Activated CD8-positive, alpha-beta T cell treated with anti-CD3 and anti-CD28 coated beads, Interleukin-2, amount 10 ng/mL, durations not matched to agents 7 days and 5 days (primary cell): Measurements from ENCODE around the gene PHAX. TPM values are rescaled to one million over a fixed set of nuclear protein-coding genes. Genes with fewer than 3 reads are reported as not detected.
"Not testable (repeated sequence)": the region's sequence is repeated elsewhere in the genome, so short reads cannot be mapped to it uniquely, and the experiment has no call there.

ENCODE experiments used
- ATAC-seq: fragments of 150-1000 bp; cut with Tn5 transposase; one replicate; pipeline ENCODE4 v1.10.0; 2021; ENCODE audit warnings: moderate library complexity
- CTCF ChIA-PET: fragments of 350-600 bp; sonication (Branson Sonifier 250); formaldehyde crosslinking; loops from one replicate; lab custom pipeline; 2021; ENCODE audit warnings: antibody characterized with exemption; lab: Charles Lee
- POLR2A ChIA-PET: fragments of 350-600 bp; sonication (Branson Sonifier 250); formaldehyde crosslinking; loops from one replicate; lab custom pipeline; 2021; ENCODE audit warnings: antibody characterized with exemption; lab: Charles Lee
- DNase-seq: peaks from one replicate; pipeline ENCODE4 v3.0.0-alpha.2; 2020
- H3K27ac Mint-ChIP-seq: one replicate; pipeline ENCODE4 v1.8.0; 2021; ENCODE audit warnings: mild to moderate bottlenecking, mixed read lengths
- H3K27me3 Mint-ChIP-seq: one replicate; pipeline ENCODE4 v1.8.0; 2021; ENCODE audit warnings: low read depth, mixed read lengths
- H3K36me3 Mint-ChIP-seq: one replicate; pipeline ENCODE4 v1.8.0; 2021; ENCODE audit warnings: low read depth, mixed read lengths
- H3K4me1 Mint-ChIP-seq: one replicate; pipeline ENCODE4 v1.8.0; 2021; ENCODE audit warnings: low read depth, mixed read lengths
- H3K4me3 Mint-ChIP-seq: one replicate; pipeline ENCODE4 v1.8.0; 2021; ENCODE audit warnings: mild to moderate bottlenecking, mixed read lengths
- H3K9me3 Mint-ChIP-seq: one replicate; pipeline ENCODE4 v1.8.0; 2022; ENCODE audit warnings: mixed read lengths; ENCODE audit not compliant: insufficient read depth
- total RNA-seq, 2 experiments: library from RNA; stranded (reverse); gene quantifications; one replicate each; pipeline ENCODE4 v1.2.3, GENCODE V29; 2021

Gene PHAX
- total RNA-seq, 2 experiments from 2014 or later: 33.7 to 35.0 TPM

DNA sequence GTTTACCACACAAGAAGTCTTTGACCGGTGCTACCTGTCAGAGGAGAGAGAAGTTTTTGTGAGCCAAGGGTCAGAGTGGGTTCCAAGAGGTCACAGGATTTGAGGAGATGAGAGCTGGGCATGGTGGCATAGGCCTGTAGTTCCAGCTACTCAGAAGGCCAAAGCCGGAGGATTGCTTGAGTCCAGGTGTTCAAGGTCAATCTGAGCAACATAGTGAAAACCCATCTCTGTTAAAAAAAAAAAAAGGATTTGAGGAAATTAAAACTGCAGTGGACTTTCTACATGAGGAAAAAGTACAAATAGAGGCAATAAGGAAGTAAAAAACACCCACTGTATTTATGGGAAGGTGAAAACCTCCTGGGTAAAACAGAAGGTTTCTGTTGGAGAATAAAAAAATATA, 63.8 kb downstream of the PHAX start:
- H3K27me3 Mint-ChIP-seq: peaks cover 7% of the 10 kb centered on the region
- H3K36me3 Mint-ChIP-seq: no peaks in the 10 kb centered on the region
- H3K27ac Mint-ChIP-seq: no peak overlapping the region
- ChIA-PET POLR2A (interaction anchor here (1.5 kb wide), 1 partner anchor 113 kb away, joined by 3 read pairs; no protein-coding TSS in a partner anchor), CTCF (no interaction called here)
- no peaks in the 10 kb centered on the region for H3K9me3 Mint-ChIP-seq
- ATAC-seq (no peak), DNase-seq (no peak)
- H3K4me3 Mint-ChIP-seq: no peak overlapping the region
- peaks cover 6% of the 10 kb centered on the region for H3K4me1 Mint-ChIP-seq

DNA sequence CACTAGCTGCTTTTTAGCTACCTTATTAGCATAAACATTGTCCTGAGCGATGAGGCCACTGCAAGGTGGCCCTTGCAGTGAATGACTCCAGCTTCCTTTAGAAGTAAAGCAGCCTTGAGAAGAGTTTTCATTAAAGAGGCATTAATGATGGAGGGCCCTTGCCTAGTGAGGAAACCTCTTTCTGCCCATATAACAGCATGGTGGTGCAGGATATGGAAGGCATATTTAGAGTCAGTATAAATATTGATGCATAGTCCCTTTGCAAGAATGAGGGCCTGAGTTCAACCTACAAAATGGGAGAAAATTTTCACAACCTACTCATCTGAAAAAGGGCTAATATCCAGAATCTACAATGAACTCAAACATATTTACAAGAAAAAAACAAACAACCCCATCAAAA, 69.4 kb downstream of the PHAX start:
- CTCF ChIA-PET: interaction anchor here (1.0 kb wide), 1 partner anchor 131 kb away, joined by 3 read pairs; no protein-coding TSS in a partner anchor
- H3K36me3 Mint-ChIP-seq, H3K4me3 Mint-ChIP-seq, DNase-seq, ATAC-seq, H3K9me3 Mint-ChIP-seq, H3K27ac Mint-ChIP-seq, H3K27me3 Mint-ChIP-seq, POLR2A ChIA-PET, H3K4me1 Mint-ChIP-seq: not testable (repeated sequence)

GRCh38 chr5:126671681-126672080, 70.9 kb downstream of the PHAX start:
- H3K4me3 Mint-ChIP-seq, H3K4me1 Mint-ChIP-seq, DNase-seq, CTCF ChIA-PET, H3K27ac Mint-ChIP-seq, H3K27me3 Mint-ChIP-seq, H3K36me3 Mint-ChIP-seq, ATAC-seq, POLR2A ChIA-PET, H3K9me3 Mint-ChIP-seq: not testable (repeated sequence)

- DNase-seq (no peak), ATAC-seq (no peak)
- no peak overlapping the region for H3K27ac Mint-ChIP-seq
- H3K4me3 Mint-ChIP-seq: no peak overlapping the region
- peaks cover 6% of the 10 kb centered on the region for H3K9me3 Mint-ChIP-seq
- no peaks in the 10 kb centered on the region for H3K36me3 Mint-ChIP-seq
- ChIA-PET CTCF (interaction anchor here (1.6 to 9.4 kb wide), 3 partner anchors 12 to 128 kb away, joined by 4 to 250 read pairs (median 6); partner anchors contain the start of gene LMNB1), POLR2A (interaction anchor here (8.7 kb wide), 1 partner anchor 105 kb away, joined by 132 read pairs; the partner anchor contains the start of gene LMNB1)
- no peaks in the 10 kb centered on the region for H3K27me3 Mint-ChIP-seq
- H3K4me1 Mint-ChIP-seq: peaks cover 5% of the 10 kb centered on the region
Observed at GRCh38 chr5:126673477-126673876, 72.7 kb downstream of the PHAX start.

- CTCF ChIA-PET: interaction anchor here (1.6 to 9.4 kb wide), 4 partner anchors 11 to 135 kb away, joined by 4 to 250 read pairs (median 6); partner anchors contain the start of gene LMNB1
Observed at GRCh38 chr5:126674145-126674544, 73.4 kb downstream of the PHAX start.

GRCh38 chr5:126675338-126675737, 74.6 kb downstream of the PHAX start:
- no peak for ATAC-seq
- no peaks in the 10 kb centered on the region for H3K36me3 Mint-ChIP-seq
- CTCF ChIA-PET: interaction anchor here (0.6 to 9.4 kb wide), 19 partner anchors 9 to 352 kb away, joined by 3 to 250 read pairs (median 5); partner anchors contain the start of gene LMNB1
- peaks cover 20% of the 10 kb centered on the region for H3K4me1 Mint-ChIP-seq
- no peaks in the 10 kb centered on the region for H3K27me3 Mint-ChIP-seq
- peaks cover 6% of the 10 kb centered on the region for H3K9me3 Mint-ChIP-seq
- DNase-seq: no peak
- POLR2A ChIA-PET: interaction anchor here (8.7 kb wide), 1 partner anchor 103 kb away, joined by 132 read pairs; the partner anchor contains the start of gene LMNB1
- H3K27ac Mint-ChIP-seq: no peak overlapping the region
- no peak overlapping the region for H3K4me3 Mint-ChIP-seq

More at GRCh38 chr5:126674145-126674544, 73.4 kb downstream of the PHAX start:
- Mint-ChIP-seq H3K9me3 (peaks cover 6% of the 10 kb centered on the region), H3K27ac (no peak overlapping the region), H3K4me1 (peaks cover 9% of the 10 kb centered on the region), H3K27me3 (no peaks in the 10 kb centered on the region), H3K36me3 (no peaks in the 10 kb centered on the region), H3K4me3 (no peak overlapping the region)
- DNase-seq (no peak), ATAC-seq (no peak)
- POLR2A ChIA-PET: interaction anchor here (8.7 kb wide), 1 partner anchor 105 kb away, joined by 132 read pairs; the partner anchor contains the start of gene LMNB1

DNA sequence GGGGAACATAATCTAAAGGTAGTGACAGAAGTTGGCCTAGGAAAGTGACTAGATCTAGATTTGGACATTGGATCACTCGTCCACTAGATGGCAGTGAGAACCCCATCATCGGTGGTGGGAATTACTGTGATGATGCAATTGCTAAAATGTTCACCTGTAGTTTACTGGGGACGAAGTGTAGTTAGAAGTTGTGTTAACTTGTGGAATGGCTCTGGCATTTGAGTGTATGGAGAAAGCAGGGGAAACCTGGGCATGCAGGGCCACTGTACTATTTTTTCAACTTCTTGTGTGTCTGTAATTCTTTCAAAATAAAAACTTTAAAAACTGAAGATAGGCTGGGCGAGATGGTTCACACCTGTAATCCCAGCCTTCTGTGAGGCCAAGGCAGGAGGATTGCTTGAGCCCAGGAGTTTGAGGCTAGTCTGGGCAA, 75.5 kb downstream of the PHAX start:
- ATAC-seq (peak; percentile 77), DNase-seq (peak; percentile 81)
- Mint-ChIP-seq H3K9me3 (peaks cover 5% of the 10 kb centered on the region), H3K27ac (peak overlapping the region; percentile 47), H3K36me3 (no peaks in the 10 kb centered on the region), H3K27me3 (no peaks in the 10 kb centered on the region), H3K4me1 (peaks cover 23% of the 10 kb centered on the region), H3K4me3 (no peak overlapping the region)
- ChIA-PET CTCF (interaction anchor here (0.6 to 9.4 kb wide), 27 partner anchors 10 to 351 kb away, joined by 3 to 250 read pairs (median 4); partner anchors contain the start of gene LMNB1), POLR2A (interaction anchor here (8.7 kb wide), 1 partner anchor 103 kb away, joined by 132 read pairs; the partner anchor contains the start of gene LMNB1)

Other genes starting within 250 kb of the PHAX start
- 1 to 10 TPM; 3.3 to 6.5 TPM for gene GRAMD2B, start 177.5 kb upstream of the PHAX start, total RNA-seq
- 1 to 10 TPM in 1 of 2 experiments, under 1 TPM in 1; 0.91 to 1.0 TPM for gene ALDH7A1, start 5.7 kb upstream of the PHAX start, total RNA-seq
- 100 to 1,000 TPM; 384 to 396 TPM for gene LMNB1, start 176.2 kb downstream of the PHAX start, total RNA-seq